H9 (cell line): ENCODE data around the gene PTPRN2. TPM values are rescaled to one million over a fixed set of nuclear protein-coding genes. Genes with fewer than 3 reads are reported as not detected.

Experiments
- DNase-seq: peaks from one replicate; pipeline ENCODE4 v3.0.0-alpha.2; 2017
- H2AFZ ChIP-seq: one replicate; pipeline ENCODE4 v1.6.1; 2013; ENCODE audit warnings: mild to moderate bottlenecking, low read length, control low read depth, moderate library complexity
- H2AK5ac ChIP-seq: 2 replicates; pipeline ENCODE4 v1.6.1; 2013; ENCODE audit warnings: low read length, control low read depth, mixed read lengths; ENCODE audit not compliant: insufficient read length
- H2BK120ac ChIP-seq: one replicate; pipeline ENCODE4 v1.6.1; 2013; ENCODE audit warnings: low read depth, mild to moderate bottlenecking, low read length, control low read depth, inconsistent platforms; ENCODE audit not compliant: poor library complexity, severe bottlenecking
- H2BK12ac ChIP-seq: 2 replicates; pipeline ENCODE4 v1.6.1; 2013; ENCODE audit warnings: low read length, control low read depth, mixed read lengths, low read depth; ENCODE audit not compliant: insufficient read length
- H2BK15ac ChIP-seq: 2 replicates; pipeline ENCODE4 v1.6.1; 2013; ENCODE audit warnings: low read depth, low read length, control low read depth
- H2BK20ac ChIP-seq: one replicate; pipeline ENCODE4 v1.6.1; 2013; ENCODE audit warnings: low read depth, mild to moderate bottlenecking, low read length, control low read depth, inconsistent platforms; ENCODE audit not compliant: poor library complexity, severe bottlenecking
- H2BK5ac ChIP-seq: 2 replicates; pipeline ENCODE4 v1.6.1; 2013; ENCODE audit warnings: low read length, control low read depth, mixed read lengths; ENCODE audit not compliant: insufficient read length
- H3K14ac ChIP-seq: 2 replicates; pipeline ENCODE4 v1.6.1; 2013; ENCODE audit warnings: low read length, control low read depth; ENCODE audit not compliant: insufficient read depth
- H3K18ac ChIP-seq: 2 replicates; pipeline ENCODE4 v1.6.1; 2013; ENCODE audit warnings: low read depth, mild to moderate bottlenecking, mixed read lengths, low read length, control low read depth; ENCODE audit not compliant: insufficient read length
- H3K23ac ChIP-seq: 2 replicates; pipeline ENCODE4 v1.6.1; 2013; ENCODE audit warnings: low read length, control low read depth, mixed read lengths, low read depth; ENCODE audit not compliant: insufficient read length
- H3K23me2 ChIP-seq: 2 replicates; pipeline ENCODE4 v1.6.1; 2013; ENCODE audit warnings: low read depth, mild to moderate bottlenecking, mixed read lengths, low read length, control low read depth; ENCODE audit not compliant: insufficient read length, poor library complexity, severe bottlenecking
- H3K27ac ChIP-seq: 2 replicates; pipeline ENCODE4 v1.5.1; 2013; ENCODE audit warnings: low read length, control low read depth, mixed read lengths, low read depth; ENCODE audit not compliant: insufficient read length
- H3K27me3 ChIP-seq: 2 replicates; pipeline ENCODE4 v1.6.1; 2013; ENCODE audit warnings: low read length, control low read depth, inconsistent platforms; ENCODE audit not compliant: insufficient read depth
- H3K4ac ChIP-seq: 2 replicates; pipeline ENCODE4 v1.6.1; 2013; ENCODE audit warnings: low read depth, mild to moderate bottlenecking, control low read depth, inconsistent platforms, low read length, moderate library complexity
- H3K4me1 ChIP-seq: 2 replicates; pipeline ENCODE4 v1.6.1; 2013; ENCODE audit warnings: low read length, control low read depth, inconsistent platforms; ENCODE audit not compliant: insufficient read depth
- H3K4me2 ChIP-seq: 2 replicates; pipeline ENCODE4 v1.6.1; 2013; ENCODE audit warnings: low read length, control low read depth, mixed read lengths; ENCODE audit not compliant: insufficient read length, insufficient read depth
- H3K56ac ChIP-seq: 2 replicates; pipeline ENCODE4 v1.6.1; 2013; ENCODE audit warnings: low read depth, mild to moderate bottlenecking, mixed read lengths, low read length, control low read depth; ENCODE audit not compliant: insufficient read length
- H3K79me1 ChIP-seq: 2 replicates; pipeline ENCODE4 v1.6.1; 2013; ENCODE audit warnings: low read depth, mild to moderate bottlenecking, moderate library complexity, low read length, control low read depth, inconsistent platforms; ENCODE audit not compliant: insufficient read depth, poor library complexity, severe bottlenecking
- H3K79me2 ChIP-seq: 2 replicates; pipeline ENCODE4 v1.6.1; 2013; ENCODE audit warnings: low read length, control low read depth, inconsistent platforms; ENCODE audit not compliant: insufficient read depth
- H3K9ac ChIP-seq: 2 replicates; pipeline ENCODE4 v1.6.1; 2013; ENCODE audit warnings: low read length, control low read depth, mixed read lengths; ENCODE audit not compliant: insufficient read length; ENCODE audit errors: extremely low read depth
- H3K9me3 ChIP-seq: one replicate; pipeline ENCODE4 v1.6.1; 2013; ENCODE audit warnings: low read depth, low read length, inconsistent platforms; ENCODE audit not compliant: control insufficient read depth
- H3T11ph ChIP-seq: one replicate; pipeline ENCODE4 v1.6.1; 2013; ENCODE audit warnings: mild to moderate bottlenecking, low read length, control low read depth, inconsistent platforms
- H4K20me1 ChIP-seq: one replicate; pipeline ENCODE4 v1.6.1; 2013; ENCODE audit not compliant: control insufficient read depth, insufficient read length, insufficient read depth
- H4K5ac ChIP-seq: 2 replicates; pipeline ENCODE4 v1.6.1; 2013; ENCODE audit warnings: low read depth, mild to moderate bottlenecking, mixed read lengths, low read length, control low read depth; ENCODE audit not compliant: insufficient read length
- H4K8ac ChIP-seq: replicated peaks from 2 replicates; pipeline ENCODE4 v1.6.1; 2013; ENCODE audit warnings: low read length, control low read depth, mixed read lengths, low read depth; ENCODE audit not compliant: insufficient read length
- H4K91ac ChIP-seq: 2 replicates; pipeline ENCODE4 v1.6.1; 2013; ENCODE audit warnings: low read depth, mild to moderate bottlenecking, moderate library complexity, mixed read lengths, low read length, control low read depth; ENCODE audit not compliant: insufficient read length
- H3K27ac Mint-ChIP-seq, 3 experiments: 2 replicates in 2 of 3; 3 replicates in 1 of 3; pipeline ENCODE4 v1.8.0; 2020 to 2021; ENCODE audit warnings: mixed read lengths in 3 of 3, mild to moderate bottlenecking in 1 of 3, moderate library complexity in 1 of 3
- H3K27me3 Mint-ChIP-seq: 2 replicates; pipeline ENCODE4 v1.8.0; 2021; ENCODE audit warnings: low read depth, mild to moderate bottlenecking, moderate library complexity, mixed read lengths
- H3K36me3 Mint-ChIP-seq, 3 experiments: 2 replicates in 2 of 3; 3 replicates in 1 of 3; pipeline ENCODE4 v1.8.0; 2020 to 2021; ENCODE audit warnings: low read depth in 3 of 3, mixed read lengths in 3 of 3; ENCODE audit not compliant: insufficient read depth in 1 of 3
- H3K4me1 Mint-ChIP-seq, 2 experiments: 2 replicates each; pipeline ENCODE4 v1.8.0; 2020; ENCODE audit warnings: mixed read lengths in 2 of 2
- H3K4me3 Mint-ChIP-seq, 2 experiments: 2 replicates in 1 of 2; 3 replicates in 1 of 2; pipeline ENCODE4 v1.8.0; 2020 to 2021; ENCODE audit warnings: mild to moderate bottlenecking in 2 of 2, mixed read lengths in 2 of 2, moderate library complexity in 1 of 2
- H3K9me3 Mint-ChIP-seq, 2 experiments: 2 replicates in 1 of 2; 3 replicates in 1 of 2; pipeline ENCODE4 v1.8.0; 2020; ENCODE audit warnings: mild to moderate bottlenecking in 2 of 2, mixed read lengths in 2 of 2, moderate library complexity in 1 of 2
- WGBS: extraction: QIAGEN DNeasy Blood & Tissue Kit; methylation state at CpG from one replicate; pipeline ENCODE4 v1.1.7; 2013; ENCODE audit warnings: missing lambda C conversion rate, low lambda C conversion rate, mixed read lengths; ENCODE audit not compliant: insufficient read length; ENCODE audit errors: extremely low coverage; 5-methylcytosine and 5-hydroxymethylcytosine counted together
- total RNA-seq: library from RNA; stranded (reverse); gene quantifications from 2 replicates; pipeline ENCODE4 v1.2.1, GENCODE V29; 2021
- TF ChIP-seq, protein P1 (sequence below): fragments of 200-600 bp; sonication (generic); conservative IDR thresholded peaks from 3 replicates; pipeline ENCODE4 v1.8.0; 2021; ENCODE audit warnings: antibody characterized with exemption, mild to moderate bottlenecking

The PTPRN2 gene
- total RNA-seq, 1 experiment from 2014 or later: 5.2 TPM

DNA sequence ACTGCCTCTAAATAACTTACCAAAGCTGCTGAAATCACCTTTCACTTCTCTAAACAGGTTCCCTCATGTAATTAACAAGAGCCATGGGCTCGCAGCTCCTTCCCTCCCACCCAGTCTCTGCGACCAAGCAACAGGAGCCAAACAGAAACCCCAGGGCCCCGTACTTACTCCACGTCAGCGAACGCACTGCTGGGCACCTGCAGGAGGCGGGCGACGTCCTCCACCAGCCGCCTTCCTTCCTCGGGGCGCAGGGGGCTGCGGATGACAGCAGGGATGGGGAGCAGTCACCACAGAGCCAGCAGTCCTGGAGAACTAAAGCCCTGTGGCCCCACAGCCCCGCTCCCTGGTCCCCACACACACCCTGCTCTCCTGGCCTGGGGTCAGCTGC is 477.0 kb downstream of the PTPRN2 start:
- Histone ChIP-seq H3K23me2 (no peaks in the 10 kb centered on the region), H2BK20ac (no peak overlapping the region), H3K56ac (no peak overlapping the region), H4K20me1 (no peaks in the 10 kb centered on the region), H4K91ac (no peak overlapping the region), H3K79me1 (no peaks in the 10 kb centered on the region), H2BK120ac (no peak overlapping the region), H3K4me2 (no peak overlapping the region), H3K14ac (peak overlapping the region; percentile 70; the same call in 1 of the 2 replicates), H3K4me1 (no peaks in the 10 kb centered on the region), H4K5ac (no peak overlapping the region), H3K27me3 (no peaks in the 10 kb centered on the region), H3K4ac (no peak overlapping the region), H2BK5ac (no peak overlapping the region), H3K18ac (no peak overlapping the region), H3K9me3 (no peaks in the 10 kb centered on the region), H3K23ac (no peak overlapping the region), H2BK12ac (no peak overlapping the region), H3K79me2 (no peaks in the 10 kb centered on the region), H2AK5ac (no peak overlapping the region), H4K8ac (no peak overlapping the region), H2BK15ac (no peak overlapping the region), H3K27ac (no peak overlapping the region), H2AFZ (no peak overlapping the region), H3K9ac (no peak overlapping the region), H3T11ph (no peak overlapping the region)
- H3K9me3 Mint-ChIP-seq: peaks cover 2 to 9% of the 10 kb centered on the region in 2 experiments; a peak in 4 of 5 replicates
- TF ChIP-seq, protein P1, sequence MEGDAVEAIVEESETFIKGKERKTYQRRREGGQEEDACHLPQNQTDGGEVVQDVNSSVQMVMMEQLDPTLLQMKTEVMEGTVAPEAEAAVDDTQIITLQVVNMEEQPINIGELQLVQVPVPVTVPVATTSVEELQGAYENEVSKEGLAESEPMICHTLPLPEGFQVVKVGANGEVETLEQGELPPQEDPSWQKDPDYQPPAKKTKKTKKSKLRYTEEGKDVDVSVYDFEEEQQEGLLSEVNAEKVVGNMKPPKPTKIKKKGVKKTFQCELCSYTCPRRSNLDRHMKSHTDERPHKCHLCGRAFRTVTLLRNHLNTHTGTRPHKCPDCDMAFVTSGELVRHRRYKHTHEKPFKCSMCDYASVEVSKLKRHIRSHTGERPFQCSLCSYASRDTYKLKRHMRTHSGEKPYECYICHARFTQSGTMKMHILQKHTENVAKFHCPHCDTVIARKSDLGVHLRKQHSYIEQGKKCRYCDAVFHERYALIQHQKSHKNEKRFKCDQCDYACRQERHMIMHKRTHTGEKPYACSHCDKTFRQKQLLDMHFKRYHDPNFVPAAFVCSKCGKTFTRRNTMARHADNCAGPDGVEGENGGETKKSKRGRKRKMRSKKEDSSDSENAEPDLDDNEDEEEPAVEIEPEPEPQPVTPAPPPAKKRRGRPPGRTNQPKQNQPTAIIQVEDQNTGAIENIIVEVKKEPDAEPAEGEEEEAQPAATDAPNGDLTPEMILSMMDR: no peak
- no peak for DNase-seq
- peaks cover 4% of the 10 kb centered on the region in 2 experiments for H3K4me1 Mint-ChIP-seq
- no CpG with 5 or more reads among the region's 14 CpGs for WGBS
- no peak overlapping the region for H3K4me3 Mint-ChIP-seq
- H3K36me3 Mint-ChIP-seq: peaks cover 4 to 5% (median 5%) of the 10 kb centered on the region in 3 experiments; a peak in 6 of 7 replicates
- 0 out of 7 replicates have a peak overlapping the region, but pooled peaks of 1 of the 3 experiments have one; percentile 74 for H3K27ac Mint-ChIP-seq
- H3K27me3 Mint-ChIP-seq: peaks cover 1% of the 10 kb centered on the region
